GM19238 (cell line): ENCODE measurements around the gene TOMM20L.
"Not testable (repeated sequence)": the region's sequence is repeated elsewhere in the genome, so short reads cannot be mapped to it uniquely, and the experiment has no call there.

Source experiments
- DNase-seq: peaks from one replicate; pipeline ENCODE4 v3.0.0; 2011; ENCODE audit warnings: low spot score; ENCODE audit not compliant: insufficient read length

The TOMM20L gene

GRCh38 chr14:58395812-58396788 is at the start of gene TOMM20L:
Gene TOMM20L (plus strand): TSS chr14:58395930. CDS start chr14:58395958, 28 bp downstream.
- peak; percentile 87 for DNase-seq

- DNase-seq, result no peak
Observed at GRCh38 chr14:58353516-58354299, 42.0 kb upstream of the TOMM20L start.

- no peak for DNase-seq
Observed at GRCh38 chr14:58354808-58355207, 40.9 kb upstream of the TOMM20L start.

- DNase-seq, result no peak
Observed at GRCh38 chr14:58356268-58356667, 39.5 kb upstream of the TOMM20L start.

- DNase-seq, result not testable (repeated sequence)
Observed at GRCh38 chr14:58362272-58362671, 33.5 kb upstream of the TOMM20L start.

- no peak for DNase-seq
Observed at GRCh38 chr14:58362798-58363412, 32.8 kb upstream of the TOMM20L start.

GRCh38 chr14:58364316-58364715 is 31.4 kb upstream of the TOMM20L start:
- DNase-seq, result no peak

- DNase-seq, result no peak
Observed at GRCh38 chr14:58367296-58367695, 28.4 kb upstream of the TOMM20L start.

- no peak for DNase-seq
Observed at GRCh38 chr14:58368956-58369355, 26.8 kb upstream of the TOMM20L start.

GRCh38 chr14:58376791-58377190 is 18.9 kb upstream of the TOMM20L start:
- no peak for DNase-seq

GRCh38 chr14:58390830-58391229 is 4.9 kb upstream of the TOMM20L start:
- no peak for DNase-seq

- no peak for DNase-seq
Observed at GRCh38 chr14:58395562-58395811, 243 bp upstream of the TOMM20L start.

GRCh38 chr14:58397156-58397555 is 1.4 kb downstream of the TOMM20L start:
- no peak for DNase-seq

GRCh38 chr14:58398495-58398894 is 2.8 kb downstream of the TOMM20L start:
- DNase-seq, result no peak

GRCh38 chr14:58398895-58399294 is 3.2 kb downstream of the TOMM20L start:
- DNase-seq, result no peak

- DNase-seq, result no peak
Observed at GRCh38 chr14:58401587-58401986, 5.9 kb downstream of the TOMM20L start.

- no peak for DNase-seq
Observed at GRCh38 chr14:58408681-58409215, 13.0 kb downstream of the TOMM20L start.

- DNase-seq, result no peak
Observed at GRCh38 chr14:58414845-58415244, 19.1 kb downstream of the TOMM20L start.

- DNase-seq, result no peak
Observed at GRCh38 chr14:58415636-58416547, 20.2 kb downstream of the TOMM20L start.

- not testable (repeated sequence) for DNase-seq
Observed at GRCh38 chr14:58416934-58417333, 21.2 kb downstream of the TOMM20L start.
